Measurements from ENCODE around the gene FAM24A. TPM values are rescaled to one million over a fixed set of nuclear protein-coding genes. Genes with fewer than 3 reads are reported as not detected.
"Not testable (repeated sequence)": the region's sequence is repeated elsewhere in the genome, so short reads cannot be mapped to it uniquely, and the experiment has no call there.

FAM24A gene
- total RNA-seq, 1 donor from 2014 or later: not detected

- Histone ChIP-seq H3K36me3 (ENCODE audit: control insufficient read depth, insufficient read depth, low read length) (no peaks in the 10 kb centered on the region), H3K4me3 (ENCODE audit: low read depth, low read length) (no peak overlapping the region), H3K27me3 (ENCODE audit: control insufficient read depth, insufficient read depth, low read length) (no peaks in the 10 kb centered on the region)
- DNase-seq (ENCODE audit: low read depth): no peak
- TF ChIP-seq, protein P1, sequence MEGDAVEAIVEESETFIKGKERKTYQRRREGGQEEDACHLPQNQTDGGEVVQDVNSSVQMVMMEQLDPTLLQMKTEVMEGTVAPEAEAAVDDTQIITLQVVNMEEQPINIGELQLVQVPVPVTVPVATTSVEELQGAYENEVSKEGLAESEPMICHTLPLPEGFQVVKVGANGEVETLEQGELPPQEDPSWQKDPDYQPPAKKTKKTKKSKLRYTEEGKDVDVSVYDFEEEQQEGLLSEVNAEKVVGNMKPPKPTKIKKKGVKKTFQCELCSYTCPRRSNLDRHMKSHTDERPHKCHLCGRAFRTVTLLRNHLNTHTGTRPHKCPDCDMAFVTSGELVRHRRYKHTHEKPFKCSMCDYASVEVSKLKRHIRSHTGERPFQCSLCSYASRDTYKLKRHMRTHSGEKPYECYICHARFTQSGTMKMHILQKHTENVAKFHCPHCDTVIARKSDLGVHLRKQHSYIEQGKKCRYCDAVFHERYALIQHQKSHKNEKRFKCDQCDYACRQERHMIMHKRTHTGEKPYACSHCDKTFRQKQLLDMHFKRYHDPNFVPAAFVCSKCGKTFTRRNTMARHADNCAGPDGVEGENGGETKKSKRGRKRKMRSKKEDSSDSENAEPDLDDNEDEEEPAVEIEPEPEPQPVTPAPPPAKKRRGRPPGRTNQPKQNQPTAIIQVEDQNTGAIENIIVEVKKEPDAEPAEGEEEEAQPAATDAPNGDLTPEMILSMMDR (IDR thresholded peaks at IDR 0.05; ENCODE audit: insufficient read depth, low read length, poor library complexity, severe bottlenecking): no peak
These were observed 27.6 kb upstream of the FAM24A start for GRCh38 chr10:122882766-122883165.

DNA sequence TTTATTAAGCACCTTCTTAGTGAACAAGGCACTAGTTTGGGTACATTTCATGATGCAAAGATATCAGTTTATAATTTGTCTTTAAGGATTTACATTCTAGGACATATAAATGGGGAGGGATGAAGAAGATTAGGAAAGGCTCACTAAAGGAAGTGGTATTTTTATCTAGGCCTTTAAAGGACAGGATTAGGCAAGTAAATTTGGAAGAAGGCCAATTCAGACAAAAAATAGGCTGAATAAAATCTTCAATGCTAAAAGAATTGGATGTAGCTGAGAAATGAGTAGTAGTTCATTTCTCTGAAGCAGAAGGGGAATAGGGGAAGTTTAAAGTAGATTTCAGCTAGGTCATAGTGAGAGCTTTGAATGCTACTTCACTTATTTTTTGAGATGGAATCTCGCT, 26.2 kb upstream of the FAM24A start:
- H3K4me3 ChIP-seq (ENCODE audit: low read depth, low read length): no peak overlapping the region
- no peaks in the 10 kb centered on the region for H3K36me3 ChIP-seq (ENCODE audit: control insufficient read depth, insufficient read depth, low read length)
- no peak for DNase-seq (ENCODE audit: low read depth)
- TF ChIP-seq, protein P1 (IDR thresholded peaks at IDR 0.05; ENCODE audit: insufficient read depth, low read length, poor library complexity, severe bottlenecking): no peak
- no peaks in the 10 kb centered on the region for H3K27me3 ChIP-seq (ENCODE audit: control insufficient read depth, insufficient read depth, low read length)

GRCh38 chr10:122894261-122894944, 16.0 kb upstream of the FAM24A start:
- no peaks in the 10 kb centered on the region for H3K27me3 ChIP-seq (ENCODE audit: control insufficient read depth, insufficient read depth, low read length)
- H3K36me3 ChIP-seq (ENCODE audit: control insufficient read depth, insufficient read depth, low read length): no peaks in the 10 kb centered on the region
- H3K4me3 ChIP-seq (ENCODE audit: low read depth, low read length): no peak overlapping the region
- TF ChIP-seq, protein P1 (IDR thresholded peaks at IDR 0.05; ENCODE audit: insufficient read depth, low read length, poor library complexity, severe bottlenecking): no peak
- no peak for DNase-seq (ENCODE audit: low read depth)

- H3K27me3 ChIP-seq (ENCODE audit: control insufficient read depth, insufficient read depth, low read length); DNase-seq (ENCODE audit: low read depth); H3K36me3 ChIP-seq (ENCODE audit: control insufficient read depth, insufficient read depth, low read length); H3K4me3 ChIP-seq (ENCODE audit: low read depth, low read length): not testable (repeated sequence)
These were observed 6.5 kb upstream of the FAM24A start for GRCh38 chr10:122903861-122904260.

GRCh38 chr10:122911889-122912484, 1.6 kb downstream of the FAM24A start:
- no peak overlapping the region for H3K4me3 ChIP-seq (ENCODE audit: low read depth, low read length)
- TF ChIP-seq, protein P1 (IDR thresholded peaks at IDR 0.05; ENCODE audit: insufficient read depth, low read length, poor library complexity, severe bottlenecking): no peak
- no peak for DNase-seq (ENCODE audit: low read depth)

GRCh38 chr10:122915700-122916099, 5.3 kb downstream of the FAM24A start:
- Histone ChIP-seq H3K4me3 (ENCODE audit: low read depth, low read length) (no peak overlapping the region), H3K27me3 (ENCODE audit: control insufficient read depth, insufficient read depth, low read length) (no peaks in the 10 kb centered on the region), H3K36me3 (ENCODE audit: control insufficient read depth, insufficient read depth, low read length) (no peaks in the 10 kb centered on the region)
- TF ChIP-seq, protein P1 (IDR thresholded peaks at IDR 0.05; ENCODE audit: insufficient read depth, low read length, poor library complexity, severe bottlenecking): no peak
- DNase-seq (ENCODE audit: low read depth): no peak

More at GRCh38 chr10:122911889-122912484, 1.6 kb downstream of the FAM24A start:
- H3K27me3 ChIP-seq (ENCODE audit: control insufficient read depth, insufficient read depth, low read length): no peaks in the 10 kb centered on the region
- no peaks in the 10 kb centered on the region for H3K36me3 ChIP-seq (ENCODE audit: control insufficient read depth, insufficient read depth, low read length)

Measured in kidney epithelial cell (primary cell).